Urinary bladder (tissue), 4 donors: ENCODE measurements around the gene CPB1. TPM values are rescaled to one million over a fixed set of nuclear protein-coding genes. Genes with fewer than 3 reads are reported as not detected.

Experiments used
- DNase-seq: peaks from one replicate; pipeline ENCODE4 v3.0.0-alpha.2; 2015; ENCODE audit errors: extremely low spot score
- H3K27ac ChIP-seq: one replicate; pipeline ENCODE4 v1.5.1; 2013; ENCODE audit warnings: low read depth, mild to moderate bottlenecking, moderate library complexity
- H3K36me3 ChIP-seq: one replicate; pipeline ENCODE4 v1.6.1; 2013; ENCODE audit warnings: mild to moderate bottlenecking, moderate library complexity; ENCODE audit not compliant: insufficient read depth
- H3K4me1 ChIP-seq: one replicate; pipeline ENCODE4 v1.6.1; 2013; ENCODE audit warnings: mild to moderate bottlenecking, moderate library complexity; ENCODE audit not compliant: insufficient read depth
- H3K4me3 ChIP-seq: one replicate; pipeline ENCODE4 v1.5.1; 2013; ENCODE audit warnings: low read depth, low read length
- WGBS: extraction: QIAGEN DNeasy Blood & Tissue Kit; methylation state at CpG from one replicate; pipeline ENCODE4 v1.1.7; 2013; 5-methylcytosine and 5-hydroxymethylcytosine counted together
- polyA plus RNA-seq: library from polyadenylated mRNA; stranded (reverse); fragments of 200-250 nt; gene quantifications from one replicate; pipeline ENCODE4 v1.2.3, GENCODE V29; 2013
- total RNA-seq: library from RNA; depleted of rRNA; stranded (reverse); fragments of >200 nt; gene quantifications from one replicate; pipeline ENCODE4 v1.2.3, GENCODE V29; 2014
- donor health status: healthy with polysubstance abuse.
- donor health status: healthy.

The CPB1 gene
- total and polyA plus RNA-seq, 2 donors, result 0.51 TPM; not detected in 1

DNA sequence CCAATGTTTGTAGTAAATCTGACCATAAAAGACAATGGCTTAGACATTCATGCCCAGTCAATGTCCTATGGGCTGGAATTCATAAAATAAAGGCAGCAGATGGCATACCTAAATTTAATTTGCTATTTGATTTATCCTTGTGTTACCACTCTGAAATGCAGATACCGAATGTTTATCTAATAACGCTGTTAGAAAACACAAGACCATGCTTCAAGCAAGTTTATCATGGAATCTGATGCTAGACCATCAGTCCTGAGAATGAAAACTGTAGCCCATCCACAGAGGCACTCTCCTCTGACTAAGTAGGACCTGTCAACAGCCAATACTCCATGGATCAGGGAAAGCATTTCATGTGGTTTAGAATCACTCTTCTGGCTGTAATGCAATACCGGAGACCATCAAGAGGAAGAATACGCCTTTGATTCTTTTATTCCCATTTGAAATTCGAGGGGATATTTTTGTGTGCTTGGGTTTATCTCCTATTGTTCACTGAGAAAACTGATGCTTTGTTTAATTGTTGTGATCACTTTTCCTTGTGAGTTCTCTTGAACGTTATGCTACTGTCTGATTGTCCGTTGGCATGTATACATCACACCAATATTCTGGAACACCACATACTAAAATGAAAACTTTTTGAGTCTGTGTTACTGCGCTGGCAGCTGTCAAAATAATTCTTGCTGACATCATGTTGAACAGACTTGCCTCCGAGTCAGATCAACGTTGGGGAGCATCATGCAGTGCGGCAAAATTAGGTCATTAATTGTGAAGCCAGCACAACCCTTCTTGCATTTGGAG is 12.1 kb upstream of the CPB1 start:
- Histone ChIP-seq H3K36me3 (no peaks in the 10 kb centered on the region), H3K27ac (no peak overlapping the region), H3K4me1 (no peaks in the 10 kb centered on the region), H3K4me3 (no peak overlapping the region)
- peak; percentile 20 for DNase-seq
- WGBS, result 86% methylated on average over 11 of the region's 11 CpGs

DNA sequence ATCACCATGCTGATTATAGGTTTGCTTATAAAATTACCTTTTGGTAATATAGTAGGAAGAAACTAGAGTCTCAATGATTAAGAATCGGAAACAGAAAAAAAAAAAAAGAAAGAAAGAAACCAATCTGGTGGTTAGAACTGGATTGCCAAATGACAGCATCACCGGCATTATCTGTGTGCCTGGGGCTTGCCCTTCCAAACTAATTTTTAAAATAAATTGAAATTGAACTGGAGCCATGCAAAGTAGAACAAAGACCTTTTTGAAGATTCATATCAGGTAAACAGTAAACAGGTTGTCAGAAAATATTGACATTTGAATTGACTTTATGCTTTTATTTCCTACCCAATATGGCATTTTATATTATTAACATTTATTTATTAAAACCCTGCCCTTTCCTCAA is 11.2 kb upstream of the CPB1 start:
- no peaks in the 10 kb centered on the region for H3K36me3 ChIP-seq
- H3K4me1 ChIP-seq, result no peaks in the 10 kb centered on the region
- DNase-seq, result no peak
- H3K4me3 ChIP-seq, result no peak overlapping the region
- H3K27ac ChIP-seq, result no peak overlapping the region
- 89% methylated on average over 2 of the region's 2 CpGs for WGBS

DNA sequence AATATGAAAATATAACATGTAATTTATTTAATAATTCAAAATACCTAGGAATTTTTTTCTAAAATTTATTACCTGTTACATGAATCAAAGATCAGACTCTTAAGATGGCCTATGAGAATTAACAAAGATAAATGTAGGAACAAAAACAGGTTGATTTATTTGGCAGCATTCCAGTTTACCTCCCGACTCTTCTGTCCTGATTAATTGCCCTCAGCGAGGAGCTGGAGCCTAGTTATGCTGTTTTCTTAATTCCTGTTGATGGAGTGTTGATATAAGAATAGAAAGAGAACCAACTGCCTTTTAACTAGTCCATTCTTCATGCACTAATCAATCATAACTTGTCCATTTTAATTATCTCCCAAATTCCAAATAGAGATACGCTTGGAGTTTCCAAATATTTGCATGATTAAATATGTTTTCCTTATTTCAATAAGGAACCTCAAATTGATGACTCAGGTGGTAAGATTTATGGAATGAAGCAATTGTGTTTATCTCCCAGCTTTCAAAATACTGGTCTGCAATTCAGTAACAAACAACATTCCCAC is 10.6 kb upstream of the CPB1 start:
- Histone ChIP-seq H3K27ac (no peak overlapping the region), H3K4me1 (no peaks in the 10 kb centered on the region), H3K36me3 (no peaks in the 10 kb centered on the region), H3K4me3 (no peak overlapping the region)
- no peak for DNase-seq
- 43% methylated on average over 3 of the region's 3 CpGs for WGBS

GRCh38 chr3:148820361-148821245 is 7.0 kb upstream of the CPB1 start:
- WGBS, result 74% methylated on average over 7 of the region's 7 CpGs
- DNase-seq, result no peak

DNA sequence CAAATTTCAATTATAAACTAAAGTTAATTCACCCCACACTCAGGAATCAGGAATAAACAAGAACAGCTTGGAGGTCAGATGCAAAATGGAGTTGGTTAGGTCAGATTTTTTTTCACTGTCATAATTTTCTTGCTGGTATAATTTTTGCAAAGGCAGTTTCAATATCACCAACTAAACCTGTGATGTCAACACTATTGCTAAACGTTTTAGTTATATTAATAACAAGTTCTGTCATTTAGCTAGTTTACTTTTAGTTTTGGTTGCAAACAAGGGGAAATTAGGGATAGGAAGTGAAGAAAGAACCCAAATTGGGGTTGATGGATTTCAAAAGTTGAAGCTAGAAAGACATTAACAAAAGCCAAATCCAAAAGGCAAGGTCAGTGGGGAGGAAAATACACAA is 4.6 kb upstream of the CPB1 start:
- H3K4me1 ChIP-seq, result no peaks in the 10 kb centered on the region
- no peaks in the 10 kb centered on the region for H3K36me3 ChIP-seq
- 61% methylated on average over 1 of the region's 1 CpG for WGBS
- H3K4me3 ChIP-seq, result no peak overlapping the region
- DNase-seq, result no peak
- H3K27ac ChIP-seq, result no peak overlapping the region

More at GRCh38 chr3:148820361-148821245, 7.0 kb upstream of the CPB1 start:
- H3K4me3 ChIP-seq, result no peak overlapping the region
- no peaks in the 10 kb centered on the region for H3K36me3 ChIP-seq
- no peak overlapping the region for H3K27ac ChIP-seq
- H3K4me1 ChIP-seq, result no peaks in the 10 kb centered on the region

- no peaks in the 10 kb centered on the region for H3K36me3 ChIP-seq
- DNase-seq, result no peak
- no peak overlapping the region for H3K4me3 ChIP-seq
- H3K27ac ChIP-seq, result no peak overlapping the region
- WGBS, result 87% methylated on average over 3 of the region's 3 CpGs
- no peaks in the 10 kb centered on the region for H3K4me1 ChIP-seq
Observed at GRCh38 chr3:148825476-148825875, 2.1 kb upstream of the CPB1 start.

- WGBS, result 77% methylated on average over 4 of the region's 4 CpGs
- DNase-seq, result no peak
- Histone ChIP-seq H3K27ac (no peak overlapping the region), H3K4me3 (no peak overlapping the region), H3K36me3 (no peaks in the 10 kb centered on the region), H3K4me1 (no peaks in the 10 kb centered on the region)
Observed at GRCh38 chr3:148828136-148828690, 602 bp downstream of the CPB1 start.

GRCh38 chr3:148829926-148830325 is 2.3 kb downstream of the CPB1 start:
- DNase-seq, result no peak
- Histone ChIP-seq H3K36me3 (no peaks in the 10 kb centered on the region), H3K4me1 (no peaks in the 10 kb centered on the region), H3K4me3 (no peak overlapping the region), H3K27ac (no peak overlapping the region)
- WGBS, result 78% methylated on average over 3 of the region's 3 CpGs

- DNase-seq, result no peak
- no peak overlapping the region for H3K27ac ChIP-seq
- H3K4me1 ChIP-seq, result no peaks in the 10 kb centered on the region
- WGBS, result 94% methylated on average over 3 of the region's 3 CpGs
- no peak overlapping the region for H3K4me3 ChIP-seq
- no peaks in the 10 kb centered on the region for H3K36me3 ChIP-seq
Observed at GRCh38 chr3:148833223-148833622, 5.6 kb downstream of the CPB1 start.

GRCh38 chr3:148839805-148840204 is 12.2 kb downstream of the CPB1 start:
- Histone ChIP-seq H3K4me3 (no peak overlapping the region), H3K27ac (no peak overlapping the region), H3K36me3 (no peaks in the 10 kb centered on the region), H3K4me1 (no peaks in the 10 kb centered on the region)
- no peak for DNase-seq

DNA sequence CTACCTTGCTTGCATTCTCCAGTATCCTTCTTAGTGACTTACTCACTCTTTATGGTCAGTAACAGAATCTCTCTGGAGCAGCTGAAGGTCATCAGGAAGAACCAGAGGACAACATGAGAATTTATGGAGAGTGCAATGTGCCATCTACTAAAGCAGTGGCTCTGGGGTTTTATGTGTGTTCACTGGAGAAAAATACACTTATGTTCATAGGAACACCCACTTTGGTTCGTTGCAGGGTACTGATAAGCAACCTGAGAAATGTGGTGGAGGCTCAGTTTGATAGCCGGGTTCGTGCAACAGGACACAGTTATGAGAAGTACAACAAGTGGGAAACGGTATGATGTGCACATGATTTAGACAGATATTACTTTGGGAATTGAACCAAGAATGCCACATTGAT is 12.8 kb downstream of the CPB1 start:
- H3K27ac ChIP-seq, result no peak overlapping the region
- no peak for DNase-seq
- H3K36me3 ChIP-seq, result no peaks in the 10 kb centered on the region
- H3K4me1 ChIP-seq, result no peaks in the 10 kb centered on the region
- WGBS, result 76% methylated on average over 4 of the region's 4 CpGs
- no peak overlapping the region for H3K4me3 ChIP-seq

DNA sequence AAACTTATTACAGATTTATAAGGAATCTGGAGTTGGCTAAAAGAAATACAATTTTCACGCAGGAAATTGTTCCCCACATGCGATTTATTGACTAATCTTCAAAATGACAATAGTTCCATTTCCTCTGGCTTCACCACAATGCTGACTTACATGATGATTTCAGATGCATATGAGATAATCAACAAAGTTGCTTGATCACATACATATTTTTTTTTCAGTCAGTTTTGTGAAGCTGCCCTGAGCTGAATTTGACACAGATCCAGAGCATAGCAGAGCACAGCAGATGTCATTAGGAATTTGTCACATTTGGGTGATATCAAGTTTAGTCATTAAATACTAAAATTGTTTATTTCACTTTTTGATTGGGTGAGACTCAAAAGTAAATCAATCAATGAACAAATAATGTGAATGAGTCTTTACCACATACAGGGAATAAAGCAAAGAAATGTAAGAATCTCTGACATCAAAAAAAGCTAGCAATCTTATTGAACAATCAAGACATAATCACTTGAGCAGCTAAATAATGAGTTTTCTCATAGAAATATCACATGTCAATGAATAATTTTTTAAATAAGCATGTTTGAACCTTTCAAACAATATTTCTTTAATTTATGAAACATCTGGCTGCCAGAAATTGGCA is 18.3 kb downstream of the CPB1 start:
- Histone ChIP-seq H3K27ac (no peak overlapping the region), H3K4me1 (no peaks in the 10 kb centered on the region), H3K36me3 (no peaks in the 10 kb centered on the region), H3K4me3 (no peak overlapping the region)
- DNase-seq, result no peak
- WGBS, result 85% methylated on average over 2 of the region's 2 CpGs

DNA sequence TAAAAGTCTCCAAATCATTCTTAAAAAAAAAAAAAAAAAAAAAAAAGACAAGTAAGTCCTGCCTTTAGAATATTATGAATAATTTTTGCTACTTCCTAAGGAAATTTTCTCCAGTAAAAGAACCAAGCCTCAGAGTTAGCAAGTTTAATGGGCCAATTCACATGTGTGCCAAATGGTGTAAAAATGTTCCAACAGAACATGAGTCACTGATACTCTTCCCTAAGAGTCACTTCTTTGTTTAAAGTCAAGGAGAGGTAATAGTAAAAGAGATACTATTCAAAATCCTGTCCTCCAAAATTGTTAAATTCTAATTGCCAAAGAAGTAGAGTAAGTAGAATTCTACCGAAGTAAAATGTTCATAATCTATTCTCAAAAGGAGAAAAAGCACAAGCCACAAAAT is 19.7 kb downstream of the CPB1 start:
- no peaks in the 10 kb centered on the region for H3K36me3 ChIP-seq
- DNase-seq, result no peak
- WGBS, result 79% methylated on average over 1 of the region's 1 CpG
- H3K4me3 ChIP-seq, result no peak overlapping the region
- no peaks in the 10 kb centered on the region for H3K4me1 ChIP-seq
- no peak overlapping the region for H3K27ac ChIP-seq
